GM19035 (cell line): ENCODE results near the gene BTN2A1.
"Not testable (repeated sequence)": the region's sequence is repeated elsewhere in the genome, so short reads cannot be mapped to it uniquely, and the experiment has no call there.

Experiments
- ATAC-seq: cut with Tn5 transposase; IDR thresholded peaks from one replicate; pipeline ENCODE4 v1.9.1; 2021; ENCODE audit not compliant: unreplicated experiment

Gene BTN2A1

DNA sequence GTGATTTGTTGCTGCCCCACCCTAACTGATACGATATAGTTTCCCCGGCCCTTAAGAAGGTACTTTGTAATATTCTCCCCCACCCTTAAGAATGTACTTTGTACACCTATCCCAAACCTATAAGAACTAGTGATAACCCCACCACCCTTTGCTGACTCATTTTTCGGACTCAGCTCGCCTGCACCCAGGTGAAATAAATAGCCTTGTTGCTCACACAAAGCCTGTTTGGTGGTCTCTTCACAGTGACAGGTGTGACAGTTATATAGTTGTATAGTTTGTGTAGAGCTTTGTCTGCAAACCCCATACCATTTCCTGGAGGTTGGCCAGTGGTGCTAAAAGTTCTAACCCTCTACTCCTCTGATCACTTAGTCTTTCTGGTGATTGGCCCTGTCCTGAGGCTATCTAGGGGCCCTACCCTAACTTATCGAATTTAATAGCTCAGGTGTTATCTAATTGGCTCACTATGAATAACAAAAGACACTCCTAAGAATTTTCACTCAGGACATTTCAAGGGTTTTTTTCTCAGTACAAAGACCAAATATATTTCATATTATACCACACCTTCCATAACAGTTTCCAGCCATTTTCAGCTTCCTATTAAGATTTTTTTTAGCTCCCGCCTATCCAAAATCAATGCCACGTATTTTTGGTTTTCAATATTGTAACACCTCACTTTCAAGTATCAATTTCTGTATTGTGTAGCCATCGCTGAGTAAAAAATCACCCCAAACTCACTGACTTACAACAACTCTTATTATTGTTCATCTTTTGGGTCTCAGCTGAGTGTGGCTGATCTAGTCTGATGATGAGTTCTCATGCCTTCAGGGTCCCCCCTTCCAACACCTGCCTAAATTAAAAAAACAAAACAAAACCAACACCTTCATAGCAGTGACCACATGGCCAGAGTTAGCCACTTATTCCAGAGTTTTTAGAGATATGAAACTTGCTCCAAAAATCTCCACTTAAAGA, 32.5 kb downstream of the BTN2A1 start:
- no peak for ATAC-seq

DNA sequence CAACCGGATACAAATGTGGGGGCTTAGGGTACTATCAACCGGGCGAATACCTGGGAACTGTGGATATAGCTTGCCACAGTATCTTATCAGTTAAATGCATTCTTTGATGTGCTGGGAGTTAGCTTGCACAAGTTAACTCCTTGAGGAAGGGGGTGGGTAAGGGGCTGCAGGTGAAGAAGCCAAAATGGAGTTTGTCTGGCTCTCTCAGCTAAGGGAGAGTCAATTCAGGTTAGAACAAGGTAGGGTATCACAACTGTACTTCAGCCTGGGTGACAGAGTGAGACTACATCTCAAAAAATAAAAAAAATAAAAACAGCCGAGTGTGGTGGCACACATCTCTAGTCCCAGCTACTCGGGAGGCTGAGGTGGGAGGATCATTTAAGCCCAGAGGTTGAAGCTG, 33.8 kb downstream of the BTN2A1 start:
- no peak for ATAC-seq

DNA sequence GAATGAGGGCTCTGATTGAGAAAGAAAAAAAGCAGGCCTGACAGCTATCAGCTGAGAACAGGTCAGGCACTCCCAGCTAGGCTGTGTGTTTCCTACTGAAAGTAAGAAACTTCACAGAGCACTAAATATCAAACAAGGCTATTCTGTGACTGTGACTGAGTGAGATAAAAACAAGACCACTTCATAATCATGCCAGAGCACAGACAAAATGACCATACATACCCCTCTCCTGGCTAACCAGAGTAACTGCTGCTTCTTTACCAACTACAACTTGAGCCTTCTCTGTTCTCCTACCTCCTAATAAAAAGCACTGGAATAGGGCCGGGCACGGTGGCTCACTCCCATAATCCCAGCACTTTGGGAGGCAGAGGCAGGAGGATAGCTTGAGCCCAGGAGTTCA, 35.5 kb downstream of the BTN2A1 start:
- no peak for ATAC-seq

DNA sequence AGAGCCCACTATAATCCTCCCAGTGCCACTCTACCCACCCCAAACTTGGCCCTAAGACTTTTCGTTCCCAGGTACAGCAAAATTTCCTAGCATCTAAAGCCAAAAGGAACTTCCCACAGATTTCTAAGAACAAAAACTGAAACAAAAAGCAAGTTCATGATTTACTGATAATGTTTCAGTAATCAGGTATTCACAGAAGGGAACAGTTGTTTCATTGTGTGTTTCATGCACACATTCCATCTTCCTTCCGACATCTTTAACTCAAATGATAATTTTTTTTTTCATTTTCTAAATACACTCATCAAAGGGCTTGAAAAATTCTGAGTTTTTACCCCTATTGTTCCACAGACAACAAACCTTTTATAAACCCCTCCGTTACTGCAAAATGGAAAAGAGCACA, 36.4 kb downstream of the BTN2A1 start:
- ATAC-seq, result no peak

DNA sequence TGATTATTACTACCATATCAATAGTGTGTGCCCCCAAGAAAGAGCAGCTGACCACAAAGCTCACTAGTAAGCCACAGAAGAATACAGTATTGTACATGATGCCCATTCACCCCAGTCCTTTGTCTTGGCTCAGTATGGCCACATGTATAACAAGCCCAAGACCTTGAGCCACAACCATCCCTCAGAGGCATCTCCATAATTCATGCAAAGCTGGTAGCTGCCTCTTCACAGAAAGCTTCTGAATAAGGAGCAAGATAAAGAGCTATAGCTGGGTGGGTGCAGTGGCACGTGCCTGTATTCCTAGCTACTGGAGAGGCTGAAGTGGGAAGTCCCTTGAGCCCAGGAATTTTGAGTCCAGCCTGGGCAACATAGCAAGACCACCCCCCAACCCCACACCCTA, 37.5 kb downstream of the BTN2A1 start:
- ATAC-seq, result no peak

DNA sequence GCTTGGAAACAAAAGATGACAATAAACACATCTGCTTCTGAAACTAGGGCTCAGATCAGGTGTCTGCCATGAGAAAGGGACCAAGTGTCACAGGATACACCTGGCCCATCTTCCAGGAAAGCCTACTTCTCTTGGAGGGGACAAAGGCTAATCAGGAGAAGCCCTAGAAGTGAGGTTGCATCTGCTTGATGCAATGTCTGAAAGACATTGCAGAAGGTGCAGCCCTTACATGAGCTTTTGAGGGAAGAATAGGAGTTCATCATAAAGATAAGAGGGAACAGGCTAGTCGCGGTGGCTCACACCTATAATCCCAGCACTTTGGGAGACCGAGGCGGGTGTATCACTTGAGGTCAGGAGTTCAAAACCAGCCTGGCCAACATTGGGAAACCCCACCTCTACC, 39.9 kb downstream of the BTN2A1 start:
- ATAC-seq, result no peak

DNA sequence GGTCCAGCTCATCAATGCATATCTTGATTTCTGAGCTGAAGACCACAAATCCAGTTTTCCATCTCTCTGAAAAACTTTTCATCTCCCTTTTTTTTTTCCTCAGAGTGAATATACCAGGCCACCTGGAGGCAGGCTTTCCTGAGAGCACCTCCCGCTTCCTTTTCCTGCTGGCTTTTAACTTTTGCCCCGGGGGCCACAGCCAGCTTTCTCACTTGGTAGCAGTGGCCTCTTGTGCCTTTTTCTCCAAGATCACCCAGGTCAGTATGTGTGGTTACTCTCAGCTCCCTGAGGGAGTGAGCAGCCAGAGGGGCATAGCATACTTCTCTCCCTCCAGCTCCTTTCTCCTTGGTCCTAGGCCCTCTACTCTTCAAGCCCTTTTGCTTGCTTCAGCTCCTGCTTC, 42.3 kb downstream of the BTN2A1 start, which contains the start of gene BTN1A1:
BTN1A1 (plus strand) TSS at position 202 of the 400 bp plus-strand sequence. CDS start 984 bp downstream, outside the sequence.
- no peak for ATAC-seq

DNA sequence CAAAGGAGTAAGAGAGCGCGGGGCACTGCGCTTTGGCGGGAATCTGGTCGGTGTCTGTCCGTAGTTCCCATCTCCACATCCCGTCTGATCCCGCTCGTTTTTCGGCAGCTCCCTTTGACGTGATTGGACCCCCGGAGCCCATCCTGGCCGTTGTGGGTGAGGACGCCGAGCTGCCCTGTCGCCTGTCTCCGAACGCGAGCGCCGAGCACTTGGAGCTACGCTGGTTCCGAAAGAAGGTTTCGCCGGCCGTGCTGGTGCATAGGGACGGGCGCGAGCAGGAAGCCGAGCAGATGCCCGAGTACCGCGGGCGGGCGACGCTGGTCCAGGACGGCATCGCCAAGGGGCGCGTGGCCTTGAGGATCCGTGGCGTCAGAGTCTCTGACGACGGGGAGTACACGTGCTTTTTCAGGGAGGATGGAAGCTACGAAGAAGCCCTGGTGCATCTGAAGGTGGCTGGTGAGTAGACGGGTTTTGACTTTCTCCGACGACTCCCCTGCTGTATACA, 43.8 kb downstream of the BTN2A1 start:
- ATAC-seq, result no peak

DNA sequence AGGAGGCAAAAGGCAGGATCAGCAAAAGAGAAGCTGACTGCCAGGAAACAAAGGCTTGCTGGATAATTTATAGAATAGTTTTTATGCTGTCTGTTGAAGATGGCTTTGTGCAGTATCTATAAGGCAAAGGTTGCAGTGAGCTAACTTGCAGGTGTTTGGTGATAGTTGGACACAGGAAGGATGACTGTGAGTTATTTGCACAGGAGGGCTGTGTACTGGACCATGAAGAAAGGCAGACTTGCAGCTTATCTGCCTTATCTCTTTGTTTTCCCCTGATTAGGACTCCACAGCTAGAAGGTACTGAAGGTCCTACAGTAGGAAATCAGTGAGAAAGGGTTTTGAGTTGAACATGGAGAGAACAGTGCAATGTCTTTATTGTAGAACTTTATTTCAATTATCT, 44.4 kb downstream of the BTN2A1 start:
- ATAC-seq, result peak; percentile 68

DNA sequence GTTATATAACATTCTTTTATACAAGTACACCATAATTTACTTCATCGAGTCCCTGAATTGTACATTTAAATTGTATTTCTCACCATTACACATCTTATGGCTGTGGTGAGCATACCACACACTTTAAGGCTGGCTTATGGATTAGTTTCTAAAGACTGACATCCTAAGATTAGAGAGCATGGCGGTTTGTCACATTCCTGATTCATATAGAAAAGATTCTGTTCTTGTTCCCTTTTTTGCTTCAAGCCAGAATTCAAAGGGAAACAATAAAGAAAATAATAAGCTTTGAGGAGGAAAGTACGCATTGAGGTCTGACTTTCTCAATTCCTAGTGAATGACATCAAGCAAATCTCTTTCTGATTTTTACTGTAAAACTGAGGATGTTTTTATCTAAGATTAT, 44.9 kb downstream of the BTN2A1 start:
- ATAC-seq, result no peak

DNA sequence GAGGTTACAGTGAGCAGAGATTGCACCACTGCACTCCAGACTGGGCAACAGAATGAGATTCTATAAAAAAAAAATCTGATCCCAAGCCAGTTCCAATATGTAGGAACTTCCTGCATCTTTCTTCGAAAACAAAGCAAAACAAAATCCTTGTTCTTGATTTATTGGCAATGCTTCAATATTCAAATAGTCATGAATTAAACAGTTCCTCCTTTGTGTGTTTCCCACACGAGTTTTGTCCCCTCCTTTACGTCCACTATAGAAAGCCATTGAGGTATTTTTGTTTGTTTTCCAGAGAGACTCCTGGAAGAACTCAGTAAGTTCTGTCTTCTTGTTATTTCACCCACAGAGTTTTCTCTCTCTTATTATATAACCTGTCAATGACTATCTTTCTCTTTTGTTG, 49.9 kb downstream of the BTN2A1 start:
- ATAC-seq, result no peak

DNA sequence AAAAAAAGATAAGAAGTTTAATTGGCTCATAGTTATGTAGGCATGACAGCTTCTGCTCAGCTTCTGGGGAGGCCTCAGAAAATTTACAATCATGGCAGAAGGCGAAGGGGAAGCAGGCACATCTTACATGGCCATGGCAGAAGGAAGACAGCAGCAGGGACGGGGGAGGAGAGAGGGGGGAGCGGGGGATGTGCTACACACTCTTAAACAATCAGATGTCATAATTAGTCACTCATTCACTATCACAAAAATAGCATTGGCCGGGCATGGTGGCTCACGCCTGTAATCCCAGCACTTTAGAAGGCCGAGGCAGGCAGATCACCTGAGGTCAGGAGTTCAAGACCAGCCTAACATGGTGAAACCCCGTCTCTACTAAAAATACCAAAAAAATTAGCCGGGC, 53.3 kb downstream of the BTN2A1 start:
- ATAC-seq, result not testable (repeated sequence)

DNA sequence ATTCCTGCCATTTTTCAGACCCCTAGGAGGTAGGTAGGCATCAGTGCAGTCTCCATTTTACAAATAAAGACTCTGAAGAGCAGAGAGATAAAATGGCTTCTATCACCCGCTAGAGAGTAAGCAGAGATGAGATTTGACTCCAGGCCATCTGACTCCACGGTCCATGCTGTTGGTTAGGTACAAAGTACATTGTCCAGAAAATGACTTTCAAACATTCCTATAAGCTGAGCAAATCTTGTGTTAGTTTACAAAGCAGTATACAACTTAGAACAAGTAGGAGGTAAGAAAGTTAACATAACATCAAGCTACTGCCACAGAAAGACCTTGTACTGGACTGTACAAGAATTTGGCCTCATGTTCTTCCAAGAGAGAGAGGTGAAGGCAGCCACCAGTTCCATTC, 57.2 kb downstream of the BTN2A1 start:
- no peak for ATAC-seq

DNA sequence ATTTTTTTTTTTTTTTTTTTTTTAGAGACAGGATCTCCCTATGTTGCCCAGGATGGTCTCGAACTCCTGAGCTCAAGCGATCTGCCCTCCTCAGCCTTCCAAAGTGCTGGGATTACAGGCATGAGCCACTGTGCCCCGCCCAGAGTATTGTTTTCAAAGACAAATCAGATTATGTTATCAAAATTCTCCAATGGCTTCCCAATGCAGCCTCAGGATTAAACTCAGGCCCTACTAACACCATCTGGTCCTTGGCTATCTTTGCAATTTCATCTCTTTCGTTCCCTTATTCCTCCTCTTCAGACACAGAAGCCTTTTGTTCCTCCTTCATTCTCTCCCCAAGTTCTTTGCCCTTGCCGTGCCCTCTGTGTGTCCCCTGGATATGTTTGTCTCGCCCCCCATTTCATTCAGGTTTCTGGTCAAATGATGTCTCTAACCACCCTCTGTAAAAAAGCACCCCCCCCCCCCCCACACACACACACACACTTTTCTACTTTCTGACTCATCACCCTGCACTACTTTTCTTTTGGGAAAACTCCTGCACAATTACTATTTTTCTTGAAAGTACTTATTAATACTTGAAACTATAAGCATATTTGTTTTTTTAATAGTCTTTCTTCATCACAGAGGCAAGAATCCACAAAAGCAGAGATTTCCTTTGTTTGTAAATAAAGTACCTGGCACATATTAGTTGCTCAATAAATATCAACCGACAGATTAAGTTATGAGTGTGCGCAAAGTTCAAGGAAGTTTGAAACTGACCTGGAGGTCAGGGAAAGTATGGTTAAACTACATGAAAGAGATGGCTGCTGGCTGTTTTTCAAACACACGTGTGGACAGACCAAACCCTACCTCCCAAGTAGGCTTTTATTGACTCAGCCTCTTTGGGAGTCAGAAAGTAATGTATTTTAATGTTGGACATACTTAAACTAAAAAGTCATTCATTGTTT, 59.0 kb downstream of the BTN2A1 start:
- ATAC-seq, result no peak
